Mesothelial cell of epicardium (in vitro differentiated cells): ENCODE measurements around the gene ZC2HC1B. TPM values are rescaled to one million over a fixed set of nuclear protein-coding genes. Genes with fewer than 3 reads are reported as not detected.

Experiments used
- DNase-seq, 2 experiments: peaks; one replicate each; pipeline ENCODE4 v3.0.0; 2021; ENCODE audit warnings: low spot score in 2 of 2; ENCODE audit not compliant: unreplicated experiment in 2 of 2
- H3K27ac Mint-ChIP-seq: 2 replicates; pipeline ENCODE4 v1.8.0; 2021; ENCODE audit warnings: mixed read lengths
- H3K27me3 Mint-ChIP-seq: 2 replicates; pipeline ENCODE4 v1.8.0; 2021; ENCODE audit warnings: low read depth, mixed read lengths
- H3K36me3 Mint-ChIP-seq: 2 replicates; pipeline ENCODE4 v1.8.0; 2021; ENCODE audit warnings: mixed read lengths
- H3K4me1 Mint-ChIP-seq: 2 replicates; pipeline ENCODE4 v1.8.0; 2021; ENCODE audit warnings: mixed read lengths
- H3K4me3 Mint-ChIP-seq: 2 replicates; pipeline ENCODE4 v1.8.0; 2021; ENCODE audit warnings: mild to moderate bottlenecking, moderate library complexity, mixed read lengths
- H3K9me3 Mint-ChIP-seq: 2 replicates; pipeline ENCODE4 v1.8.0; 2021; ENCODE audit warnings: mixed read lengths
- CTCF ChIP-seq: fragments of 200-600 bp; sonication (generic); IDR thresholded peaks from one replicate; pipeline ENCODE4 v1.5.0; 2021; ENCODE audit warnings: antibody characterized with exemption; ENCODE audit not compliant: unreplicated experiment
- total RNA-seq: library from RNA; stranded (reverse); gene quantifications from 3 replicates; pipeline ENCODE4 v1.2.1, GENCODE V29; 2021

Gene ZC2HC1B
- 0.29 TPM in 1 of 3 replicates, not detected in the others for total RNA-seq

- Mint-ChIP-seq H3K27ac (no peak within 1 kb of the TSS), H3K36me3 (peaks cover 64% of the 10 kb centered on the region), H3K27me3 (no peaks in the 10 kb centered on the region), H3K4me3 (no peak within 1 kb of the TSS), H3K9me3 (peaks cover 21% of the 10 kb centered on the region), H3K4me1 (no peaks in the 10 kb centered on the region)
- DNase-seq, result no peak
- TF ChIP-seq CTCF, result no peak
Observed at GRCh38 chr6:143864234-143864633, at the start of gene ZC2HC1B. Gene ZC2HC1B (plus strand): TSS chr6:143864474. CDS start chr6:143864540, 66 bp downstream.

GRCh38 chr6:143817621-143818020 lies 46.7 kb upstream of the ZC2HC1B start:
- Mint-ChIP-seq H3K4me3 (no peak overlapping the region), H3K4me1 (peaks cover 2% of the 10 kb centered on the region), H3K27ac (no peak overlapping the region), H3K27me3 (no peaks in the 10 kb centered on the region), H3K36me3 (peaks cover 36% of the 10 kb centered on the region), H3K9me3 (no peaks in the 10 kb centered on the region)
- no peak for DNase-seq
- no peak for TF ChIP-seq CTCF

- H3K27me3 Mint-ChIP-seq, result no peaks in the 10 kb centered on the region
- no peak for TF ChIP-seq CTCF
- peaks cover 26% of the 10 kb centered on the region for H3K36me3 Mint-ChIP-seq
- no peaks in the 10 kb centered on the region for H3K9me3 Mint-ChIP-seq
- H3K4me3 Mint-ChIP-seq, result no peak overlapping the region
- H3K27ac Mint-ChIP-seq, result no peak overlapping the region
- peaks cover 6% of the 10 kb centered on the region for H3K4me1 Mint-ChIP-seq
- no peak for DNase-seq
Observed at GRCh38 chr6:143821359-143821758, 42.9 kb upstream of the ZC2HC1B start.

- no peak for TF ChIP-seq CTCF
- Mint-ChIP-seq H3K27ac (no peak overlapping the region), H3K4me3 (no peak overlapping the region), H3K4me1 (peaks cover 6% of the 10 kb centered on the region), H3K27me3 (no peaks in the 10 kb centered on the region), H3K36me3 (peaks cover 17% of the 10 kb centered on the region), H3K9me3 (no peaks in the 10 kb centered on the region)
- DNase-seq, result no peak
Observed at GRCh38 chr6:143822584-143823024, 41.7 kb upstream of the ZC2HC1B start.

- DNase-seq, result no peak
- H3K27me3 Mint-ChIP-seq, result no peaks in the 10 kb centered on the region
- no peak overlapping the region for H3K4me3 Mint-ChIP-seq
- H3K9me3 Mint-ChIP-seq, result no peaks in the 10 kb centered on the region
- no peak overlapping the region for H3K27ac Mint-ChIP-seq
- peaks cover 12% of the 10 kb centered on the region for H3K36me3 Mint-ChIP-seq
- H3K4me1 Mint-ChIP-seq, result peaks cover 6% of the 10 kb centered on the region
- TF ChIP-seq CTCF, result no peak
Observed at GRCh38 chr6:143823548-143823947, 40.7 kb upstream of the ZC2HC1B start.

- Mint-ChIP-seq H3K27ac (no peak overlapping the region), H3K9me3 (no peaks in the 10 kb centered on the region), H3K27me3 (no peaks in the 10 kb centered on the region), H3K36me3 (peaks cover 3% of the 10 kb centered on the region), H3K4me1 (no peaks in the 10 kb centered on the region), H3K4me3 (no peak overlapping the region)
- DNase-seq, result no peak
- TF ChIP-seq CTCF, result no peak
Observed at GRCh38 chr6:143828572-143828971, 35.7 kb upstream of the ZC2HC1B start.
